Neural crest cell (in vitro differentiated cells): Measurements from ENCODE around the gene DNAJC5. TPM values are rescaled to one million over a fixed set of nuclear protein-coding genes. Genes with fewer than 3 reads are reported as not detected.
A peak's percentile ranks its signal among the peaks of the same experiment; 100 is the strongest.

Experiments used
- DNase-seq: peaks from one replicate; pipeline ENCODE4 v3.0.0; 2021; ENCODE audit warnings: low read depth, mixed read lengths, low spot score
- H3K27ac Mint-ChIP-seq: one replicate; pipeline ENCODE4 v1.8.0; 2021; ENCODE audit warnings: mild to moderate bottlenecking, mixed read lengths; ENCODE audit not compliant: unreplicated experiment
- H3K27me3 Mint-ChIP-seq: 2 replicates; pipeline ENCODE4 v1.8.0; 2021; ENCODE audit warnings: low read depth, mild to moderate bottlenecking, mixed read lengths
- H3K36me3 Mint-ChIP-seq: 2 replicates; pipeline ENCODE4 v1.8.0; 2021; ENCODE audit warnings: low read depth, mild to moderate bottlenecking, mixed read lengths
- H3K4me1 Mint-ChIP-seq: 2 replicates; pipeline ENCODE4 v1.8.0; 2021; ENCODE audit warnings: mixed read lengths
- H3K4me3 Mint-ChIP-seq: one replicate; pipeline ENCODE4 v1.8.0; 2021; ENCODE audit warnings: mild to moderate bottlenecking, mixed read lengths
- H3K9me3 Mint-ChIP-seq: 2 replicates; pipeline ENCODE4 v1.8.0; 2021; ENCODE audit warnings: mixed read lengths
- CTCF ChIP-seq: fragments of 200-600 bp; sonication (generic); conservative IDR thresholded peaks from 2 replicates; pipeline ENCODE4 v1.5.0; 2021; ENCODE audit warnings: antibody characterized with exemption, mild to moderate bottlenecking
- total RNA-seq: library from RNA; stranded (reverse); gene quantifications from 2 replicates; pipeline ENCODE4 v1.2.1, GENCODE V29; 2021

DNAJC5 gene
- total RNA-seq, 1 donor from 2014 or later, result 46.9 TPM

- peak; percentile 36 for DNase-seq
- peaks cover 19% of the 10 kb centered on the region for H3K36me3 Mint-ChIP-seq
- no peaks in the 10 kb centered on the region for H3K27me3 Mint-ChIP-seq
- peak overlapping the region; percentile 84 for H3K27ac Mint-ChIP-seq
- peak; percentile 58 for TF ChIP-seq CTCF
- no peaks in the 10 kb centered on the region for H3K9me3 Mint-ChIP-seq
- H3K4me3 Mint-ChIP-seq, result no peak overlapping the region
- H3K4me1 Mint-ChIP-seq, result no peaks in the 10 kb centered on the region
These were observed 39.5 kb downstream of the DNAJC5 start for GRCh38 chr20:63934271-63935068.

GRCh38 chr20:63935447-63935846, 40.5 kb downstream of the DNAJC5 start:
- Mint-ChIP-seq H3K27me3 (no peaks in the 10 kb centered on the region), H3K4me3 (no peak overlapping the region), H3K4me1 (no peaks in the 10 kb centered on the region), H3K9me3 (no peaks in the 10 kb centered on the region), H3K27ac (no peak overlapping the region), H3K36me3 (peaks cover 17% of the 10 kb centered on the region)
- no peak for DNase-seq
- no peak for TF ChIP-seq CTCF

GRCh38 chr20:63937596-63937995, 42.7 kb downstream of the DNAJC5 start:
- no peak for TF ChIP-seq CTCF
- DNase-seq, result no peak

GRCh38 chr20:63939061-63939935, 44.4 kb downstream of the DNAJC5 start:
- Mint-ChIP-seq H3K27ac (no peak overlapping the region), H3K4me1 (peaks cover 4% of the 10 kb centered on the region), H3K9me3 (no peaks in the 10 kb centered on the region), H3K27me3 (no peaks in the 10 kb centered on the region), H3K4me3 (no peak overlapping the region), H3K36me3 (peaks cover 17% of the 10 kb centered on the region)
- TF ChIP-seq CTCF, result no peak
- no peak for DNase-seq

More at GRCh38 chr20:63937596-63937995, 42.7 kb downstream of the DNAJC5 start:
- H3K4me1 Mint-ChIP-seq, result peaks cover 4% of the 10 kb centered on the region
- H3K27me3 Mint-ChIP-seq, result no peaks in the 10 kb centered on the region
- peaks cover 17% of the 10 kb centered on the region for H3K36me3 Mint-ChIP-seq
- no peak overlapping the region for H3K27ac Mint-ChIP-seq
- H3K9me3 Mint-ChIP-seq, result no peaks in the 10 kb centered on the region
- H3K4me3 Mint-ChIP-seq, result no peak overlapping the region

- no peak overlapping the region for H3K27ac Mint-ChIP-seq
- TF ChIP-seq CTCF, result no peak
- H3K36me3 Mint-ChIP-seq, result peaks cover 13% of the 10 kb centered on the region
- no peaks in the 10 kb centered on the region for H3K27me3 Mint-ChIP-seq
- H3K4me3 Mint-ChIP-seq, result no peak overlapping the region
- peaks cover 4% of the 10 kb centered on the region for H3K4me1 Mint-ChIP-seq
- no peak for DNase-seq
- H3K9me3 Mint-ChIP-seq, result no peaks in the 10 kb centered on the region
These were observed 45.1 kb downstream of the DNAJC5 start for GRCh38 chr20:63940071-63940471.
